HepG2 (cell line): ENCODE results near the gene NRSN2. TPM values are rescaled to one million over a fixed set of nuclear protein-coding genes. Genes with fewer than 3 reads are reported as not detected.
A peak's percentile ranks its signal among the peaks of the same experiment; 100 is the strongest.
"Not testable (repeated sequence)": the region's sequence is repeated elsewhere in the genome, so short reads cannot be mapped to it uniquely, and the experiment has no call there.

Source experiments
- ATAC-seq: fragments of 200-7000 bp; cut with Tn5 transposase; 3 replicates; pipeline ENCODE4 v1.9.1; 2020; ENCODE audit warnings: mild to moderate bottlenecking, moderate library complexity
- BruUV-seq: library from RNA; stranded (reverse); fragments of 400-500 nt; replicated peaks from 2 replicates; lab custom pipeline; 2021; lab: Mats Ljungman, UMichigan
- CTCF ChIA-PET: fragments of 300-600 bp; formaldehyde crosslinking; extraction: SDS; loops from one replicate; lab custom pipeline; 2021; ENCODE audit warnings: low total read pairs, inconsistent platforms, low intra/inter-chr PET ratio; lab: Yijun Ruan, JAX
- POLR2A ChIA-PET: fragments of 350-600 bp; sonication (Branson Sonifier 250); formaldehyde crosslinking; loops from one replicate; lab custom pipeline; 2020; ENCODE audit warnings: antibody characterized with exemption, inconsistent platforms; lab: Yijun Ruan, JAX
- DNase-seq: peaks from one replicate; pipeline ENCODE4 v3.0.0-alpha.2; 2015; ENCODE audit warnings: low spot score
- FAIRE-seq: peaks from 3 replicates; lab custom pipeline; 2011; peaks lifted over from hg19 to GRCh38; lab: Jason Lieb, UNC
- H2AFZ ChIP-seq: one replicate; pipeline ENCODE4 v1.6.1; 2011; ENCODE audit warnings: low read length, inconsistent platforms
- H3K27ac ChIP-seq: fragments of 300-600 bp; 3 replicates; pipeline ENCODE4 v1.8.0; 2011; ENCODE audit warnings: mixed run types, mild to moderate bottlenecking, mixed read lengths, low read length, inconsistent platforms; ENCODE audit not compliant: insufficient read depth; ENCODE audit errors: extremely low read length
- H3K27me3 ChIP-seq, 2 experiments: fragments of 200-600 bp in 1 of 2; 2 replicates in 1 of 2; 3 replicates in 1 of 2; pipeline versions ENCODE4 v1.6.0 to v1.8.0; 2011; ENCODE audit warnings: low read length in 2 of 2, mild to moderate bottlenecking in 2 of 2, moderate library complexity in 2 of 2, inconsistent platforms in 1 of 2; ENCODE audit not compliant: insufficient read depth in 2 of 2, control insufficient read depth in 1 of 2
- H3K36me3 ChIP-seq, 2 experiments: fragments of 200-600 bp in 1 of 2; replicated peaks in 1 of 2; 2 replicates in 1 of 2; 3 replicates in 1 of 2; pipeline versions ENCODE4 v1.5.1 to v1.8.0; 2011; ENCODE audit warnings: low read length in 2 of 2, inconsistent platforms in 1 of 2; ENCODE audit not compliant: insufficient read depth in 2 of 2, control insufficient read depth in 1 of 2
- H3K4me1 ChIP-seq: 2 replicates; pipeline ENCODE4 v1.5.1; 2012; ENCODE audit warnings: low read length, inconsistent platforms; ENCODE audit not compliant: insufficient read depth
- H3K4me2 ChIP-seq: 2 replicates; pipeline ENCODE4 v1.6.0; 2011; ENCODE audit warnings: low read depth, low read length, inconsistent platforms
- H3K4me3 ChIP-seq, 3 experiments: fragments of 200-600 bp in 1 of 3; sonication (generic), shearing (Covaris generic) in 1 of 3; replicated peaks in 1 of 3; 2 replicates each; pipeline ENCODE4 v1.5.1; 2011 to 2016; ENCODE audit warnings: low read length in 3 of 3, inconsistent platforms in 2 of 3, low read depth in 2 of 3, mild to moderate bottlenecking in 2 of 3, control low read depth in 1 of 3, mixed read lengths in 1 of 3; ENCODE audit not compliant: insufficient read depth in 1 of 3
- H3K79me2 ChIP-seq: one replicate; pipeline ENCODE4 v1.6.1; 2011; ENCODE audit warnings: low read length, inconsistent platforms; ENCODE audit not compliant: insufficient read depth
- H3K9ac ChIP-seq: 2 replicates; pipeline ENCODE4 v1.6.0; 2011; ENCODE audit warnings: mild to moderate bottlenecking, low read depth, low read length, inconsistent platforms; ENCODE audit not compliant: insufficient read depth
- H3K9me3 ChIP-seq: 2 replicates; pipeline ENCODE4 v1.5.1; 2012; ENCODE audit warnings: mild to moderate bottlenecking, low read length
- H4K20me1 ChIP-seq: 2 replicates; pipeline ENCODE4 v1.6.0; 2011; ENCODE audit warnings: inconsistent platforms, mild to moderate bottlenecking, low read length, moderate library complexity; ENCODE audit not compliant: insufficient read depth
- HNF4A ChIP-seq: sonication (generic); formaldehyde crosslinking; IDR thresholded peaks from 2 replicates; pipeline ENCODE4 v1.4.0; 2020; ENCODE audit warnings: missing genetic modification reagents
- MAZ ChIP-seq, 2 experiments: sonication (generic) in 1 of 2; formaldehyde crosslinking in 1 of 2; IDR thresholded peaks; 2 replicates each; pipeline versions ENCODE4 v1.5.0 to v1.6.1; 2012 to 2020; ENCODE audit warnings: low read depth in 2 of 2, mild to moderate bottlenecking in 2 of 2, borderline replicate concordance in 1 of 2, improper control_type of control experiment in 1 of 2, low read length in 1 of 2, missing genetic modification reagents in 1 of 2, moderate library complexity in 1 of 2
- ZNF34 ChIP-seq: sonication (generic); formaldehyde crosslinking; IDR thresholded peaks from 2 replicates; pipeline ENCODE4 v1.4.0; 2020; ENCODE audit warnings: mild to moderate bottlenecking, missing genetic modification reagents, borderline replicate concordance
- ZNF782 ChIP-seq: sonication (generic); formaldehyde crosslinking; IDR thresholded peaks from 2 replicates; pipeline ENCODE4 v1.4.0; 2020; ENCODE audit warnings: missing genetic modification reagents, mild to moderate bottlenecking, borderline replicate concordance
- WGBS: methylation state at CpG from one replicate; pipeline ENCODE4 v1.1.6; 2017; ENCODE audit warnings: low lambda C conversion rate; 5-methylcytosine and 5-hydroxymethylcytosine counted together
- in situ Hi-C: cut with HindIII; loops from 2 replicates; pipeline ENCODE4 v1.10.0; 2017; ENCODE audit warnings: low pct_unique_long_range_greater_than_20kb; ENCODE audit not compliant: extremely low pct_ligation_motif_present
- intact Hi-C: fragments of 100-400 bp; cut with micrococcal nuclease; formaldehyde crosslinking; loops from one replicate; pipeline ENCODE4 v1.10.0; 2022; ENCODE audit not compliant: unreplicated experiment
- polyA plus RNA-seq, 8 experiments: library from polyadenylated mRNA; depleted of rRNA in 3 of 8; stranded (reverse) in 7 of 8; unstranded in 1 of 8; fragments of >200 nt; fragmentation: Illumina TruSeq in 4 of 8; extraction: Trizol in 4 of 8; gene quantifications; 2 replicates each; pipeline versions ENCODE4 v1.2.1 to v1.2.3, GENCODE V29; 2011 to 2016; ENCODE audit warnings: low read depth in 4 of 8, missing spikeins in 1 of 8, mixed read lengths in 1 of 8; ENCODE audit not compliant: insufficient read depth in 1 of 8
- total RNA-seq, 5 experiments: library from RNA; depleted of rRNA; stranded (reverse); fragments of >200 nt; fragmentation: Illumina TruSeq; extraction: Trizol; gene quantifications; 2 replicates each; pipeline ENCODE4 v1.2.3, GENCODE V29; 2016; ENCODE audit warnings: low read depth in 1 of 5
- TF ChIP-seq, protein P1 (sequence below): sonication (generic); formaldehyde crosslinking; IDR thresholded peaks from 2 replicates; pipeline ENCODE4 v1.5.0; 2020; ENCODE audit warnings: mild to moderate bottlenecking, missing genetic modification reagents

The NRSN2 gene
- total and polyA plus RNA-seq, 2 of the 13 experiments (the other 11 are each of a cell fraction or from before 2014, with no cell fraction given), result 32.3 to 49.4 TPM

DNA sequence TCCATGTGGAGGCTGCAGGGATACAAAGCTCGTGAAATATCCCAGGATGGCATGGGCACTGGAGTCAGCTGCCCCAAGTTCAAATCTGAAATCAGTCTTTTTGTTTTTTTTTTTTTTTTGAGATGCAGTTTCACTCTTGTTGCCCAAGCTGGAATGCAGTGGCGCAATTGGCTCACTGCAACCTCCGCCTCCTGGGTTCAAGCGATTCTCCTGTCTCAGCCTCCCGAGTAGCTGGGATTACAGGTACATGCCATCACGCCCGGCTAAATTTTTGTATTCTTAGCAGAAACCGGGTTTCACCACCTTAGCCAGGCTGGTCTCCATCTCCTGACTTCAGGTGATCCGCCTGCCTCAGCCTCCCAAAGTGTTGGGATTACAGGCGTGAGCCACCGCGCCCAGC is 30.7 kb downstream of the NRSN2 start:
- H4K20me1 ChIP-seq, H3K27ac ChIP-seq, H3K9ac ChIP-seq, intact Hi-C loops, in situ Hi-C loops, H2AFZ ChIP-seq, DNase-seq, BruUV-seq, H3K4me2 ChIP-seq, FAIRE-seq, ATAC-seq, H3K36me3 ChIP-seq, H3K9me3 ChIP-seq, H3K27me3 ChIP-seq, CTCF ChIA-PET, H3K4me3 ChIP-seq: not testable (repeated sequence)
- POLR2A ChIA-PET, result interaction anchor here (1.8 to 29.0 kb wide), 3 partner anchors 15 to 52 kb away, joined by 3 to 1587 read pairs (median 909); partner anchors contain the start of genes RBCK1 and SOX12
- Histone ChIP-seq H3K4me1 (peaks cover 57% of the 10 kb centered on the region), H3K79me2 (peaks cover 22% of the 10 kb centered on the region)
- 92% methylated on average over 12 of the region's 12 CpGs for WGBS
- TF ChIP-seq, protein P1, sequence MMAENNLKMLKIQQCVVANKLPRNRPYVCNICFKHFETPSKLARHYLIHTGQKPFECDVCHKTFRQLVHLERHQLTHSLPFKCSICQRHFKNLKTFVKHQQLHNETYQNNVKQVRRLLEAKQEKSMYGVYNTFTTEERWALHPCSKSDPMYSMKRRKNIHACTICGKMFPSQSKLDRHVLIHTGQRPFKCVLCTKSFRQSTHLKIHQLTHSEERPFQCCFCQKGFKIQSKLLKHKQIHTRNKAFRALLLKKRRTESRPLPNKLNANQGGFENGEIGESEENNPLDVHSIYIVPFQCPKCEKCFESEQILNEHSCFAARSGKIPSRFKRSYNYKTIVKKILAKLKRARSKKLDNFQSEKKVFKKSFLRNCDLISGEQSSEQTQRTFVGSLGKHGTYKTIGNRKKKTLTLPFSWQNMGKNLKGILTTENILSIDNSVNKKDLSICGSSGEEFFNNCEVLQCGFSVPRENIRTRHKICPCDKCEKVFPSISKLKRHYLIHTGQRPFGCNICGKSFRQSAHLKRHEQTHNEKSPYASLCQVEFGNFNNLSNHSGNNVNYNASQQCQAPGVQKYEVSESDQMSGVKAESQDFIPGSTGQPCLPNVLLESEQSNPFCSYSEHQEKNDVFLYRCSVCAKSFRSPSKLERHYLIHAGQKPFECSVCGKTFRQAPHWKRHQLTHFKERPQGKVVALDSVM, result peak; percentile 73
- 0 out of 2 replicates have a peak, but pooled peaks have one; percentile 30 for TF ChIP-seq ZNF34

- WGBS, result 88% methylated on average over 5 of the region's 5 CpGs
- in situ Hi-C loops, result no loop called here
Measured at GRCh38 chr20:378961-379336, 32.0 kb downstream of the NRSN2 start.

More at GRCh38 chr20:378961-379336, 32.0 kb downstream of the NRSN2 start:
- ATAC-seq, result no peak
- Histone ChIP-seq H4K20me1 (peaks cover 18% of the 10 kb centered on the region), H3K36me3 (peaks cover 3 to 20% of the 10 kb centered on the region in 2 experiments; a peak in 3 of 5 replicates), H3K9ac (no peak overlapping the region), H3K27me3 (no peaks in the 10 kb centered on the region; a peak in 1 of 5 replicates), H3K79me2 (peaks cover 36% of the 10 kb centered on the region), H3K4me1 (peaks cover 58% of the 10 kb centered on the region), H2AFZ (no peak overlapping the region), H3K4me3 (no peak overlapping the region), H3K4me2 (no peak overlapping the region), H3K9me3 (no peaks in the 10 kb centered on the region), H3K27ac (peak overlapping the region; percentile 12)
- no TSS peak for BruUV-seq
- no peak for DNase-seq
- intact Hi-C loops, result no loop called here
- CTCF ChIA-PET, result interaction anchor here (1.2 kb wide), 1 partner anchor 16 kb away, joined by 3 read pairs; no protein-coding TSS in a partner anchor
- TF ChIP-seq MAZ (IDR thresholded peaks at IDR 0.05; ENCODE audit: borderline replicate concordance, low read depth, low read length), result no peak
- 0 out of 2 replicates have a peak, but pooled peaks have one; percentile 1 for TF ChIP-seq MAZ (CRISPR knock-in tag; IDR thresholded peaks at IDR 0.05; ENCODE audit: low read depth)
- TF ChIP-seq ZNF782 (CRISPR knock-in tag), result peak; percentile 48; the same call in 1 of the 2 replicates
- TF ChIP-seq, protein P1, result peak; percentile 87
- TF ChIP-seq HNF4A (CRISPR knock-in tag), result no peak
- no peak for FAIRE-seq
- POLR2A ChIA-PET, result interaction anchor here (1.2 to 29.0 kb wide), 5 partner anchors 16 to 83 kb away, joined by 3 to 1587 read pairs (median 52); partner anchors contain the start of genes NRSN2, RBCK1, SOX12 and TBC1D20
